ENCODE results near the gene TAF1L.

DNA sequence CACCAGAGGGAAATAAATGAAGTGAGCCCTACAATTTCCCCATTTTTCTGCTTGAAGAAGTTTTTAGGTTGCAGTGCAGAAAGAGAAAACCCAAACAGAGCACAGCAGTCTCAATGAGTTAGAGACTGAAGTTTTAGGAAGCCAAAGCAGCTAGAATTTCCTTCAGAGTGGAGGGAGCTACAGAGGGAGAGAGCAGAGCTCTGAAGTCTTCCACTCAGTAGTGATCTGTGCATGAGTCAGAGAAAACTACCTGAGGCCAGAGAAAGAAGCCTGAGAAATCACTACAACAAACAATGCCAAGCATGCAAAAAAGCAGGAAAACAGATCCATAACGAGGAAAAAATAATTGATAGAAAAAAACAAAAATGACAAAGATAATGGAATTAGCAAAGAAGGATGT, 44.6 kb downstream of the TAF1L start:
- TF ChIP-seq POLR2A (IDR thresholded peaks at IDR 0.05): no peak
- TF ChIP-seq, protein P1, sequence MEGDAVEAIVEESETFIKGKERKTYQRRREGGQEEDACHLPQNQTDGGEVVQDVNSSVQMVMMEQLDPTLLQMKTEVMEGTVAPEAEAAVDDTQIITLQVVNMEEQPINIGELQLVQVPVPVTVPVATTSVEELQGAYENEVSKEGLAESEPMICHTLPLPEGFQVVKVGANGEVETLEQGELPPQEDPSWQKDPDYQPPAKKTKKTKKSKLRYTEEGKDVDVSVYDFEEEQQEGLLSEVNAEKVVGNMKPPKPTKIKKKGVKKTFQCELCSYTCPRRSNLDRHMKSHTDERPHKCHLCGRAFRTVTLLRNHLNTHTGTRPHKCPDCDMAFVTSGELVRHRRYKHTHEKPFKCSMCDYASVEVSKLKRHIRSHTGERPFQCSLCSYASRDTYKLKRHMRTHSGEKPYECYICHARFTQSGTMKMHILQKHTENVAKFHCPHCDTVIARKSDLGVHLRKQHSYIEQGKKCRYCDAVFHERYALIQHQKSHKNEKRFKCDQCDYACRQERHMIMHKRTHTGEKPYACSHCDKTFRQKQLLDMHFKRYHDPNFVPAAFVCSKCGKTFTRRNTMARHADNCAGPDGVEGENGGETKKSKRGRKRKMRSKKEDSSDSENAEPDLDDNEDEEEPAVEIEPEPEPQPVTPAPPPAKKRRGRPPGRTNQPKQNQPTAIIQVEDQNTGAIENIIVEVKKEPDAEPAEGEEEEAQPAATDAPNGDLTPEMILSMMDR (IDR thresholded peaks at IDR 0.05): no peak

Measured in lower leg skin (tissue), 3 donors.